Upper lobe of right lung (tissue), 1 donor: ENCODE results near the gene CCDC30. TPM values are rescaled to one million over a fixed set of nuclear protein-coding genes. Genes with fewer than 3 reads are reported as not detected.
"Not testable (repeated sequence)": the region's sequence is repeated elsewhere in the genome, so short reads cannot be mapped to it uniquely, and the experiment has no call there.

Experiments
- ATAC-seq: fragments of 200-7000 bp; cut with Tn5 transposase; one replicate; pipeline ENCODE4 v1.9.1; 2020; ENCODE audit warnings: mild to moderate bottlenecking, moderate library complexity
- DNase-seq: peaks from one replicate; pipeline ENCODE4 v3.0.0-alpha.2; 2020
- H3K27ac ChIP-seq: fragments of 200-600 bp; one replicate; pipeline ENCODE4 v1.8.0; 2022
- H3K27me3 ChIP-seq: fragments of 200-600 bp; one replicate; pipeline ENCODE4 v1.8.0; 2022; ENCODE audit warnings: mild to moderate bottlenecking
- H3K36me3 ChIP-seq: fragments of 200-600 bp; one replicate; pipeline ENCODE4 v1.8.0; 2022
- H3K4me1 ChIP-seq: fragments of 200-600 bp; one replicate; pipeline ENCODE4 v1.8.0; 2022
- H3K4me3 ChIP-seq: fragments of 200-600 bp; one replicate; pipeline ENCODE4 v1.8.0; 2022; ENCODE audit warnings: mild to moderate bottlenecking
- H3K9me3 ChIP-seq: fragments of 200-600 bp; one replicate; pipeline ENCODE4 v1.8.0; 2022
- intact Hi-C: fragments of 100-400 bp; cut with DNase I; formaldehyde crosslinking; loops from one replicate; pipeline ENCODE4 v1.11.0; 2022
- total RNA-seq: library from RNA; stranded (reverse); fragmentation: NEBNext Ultra II Directional; extraction: Animal tissue kit (Norgen Biotek cat#: 25700); gene quantifications from one replicate; pipeline ENCODE4 v1.2.1, GENCODE V29; 2021
- TF ChIP-seq, protein P1 (sequence below): fragments of 200-600 bp; IDR thresholded peaks from one replicate; pipeline ENCODE4 v1.8.0; 2022; ENCODE audit warnings: antibody characterized with exemption
- donor health status: DM: no; HTN: yes; CAD: no; lungs with severe emphysema.

Gene CCDC30
- total RNA-seq, 1 donor from 2014 or later = 5.0 TPM

DNA sequence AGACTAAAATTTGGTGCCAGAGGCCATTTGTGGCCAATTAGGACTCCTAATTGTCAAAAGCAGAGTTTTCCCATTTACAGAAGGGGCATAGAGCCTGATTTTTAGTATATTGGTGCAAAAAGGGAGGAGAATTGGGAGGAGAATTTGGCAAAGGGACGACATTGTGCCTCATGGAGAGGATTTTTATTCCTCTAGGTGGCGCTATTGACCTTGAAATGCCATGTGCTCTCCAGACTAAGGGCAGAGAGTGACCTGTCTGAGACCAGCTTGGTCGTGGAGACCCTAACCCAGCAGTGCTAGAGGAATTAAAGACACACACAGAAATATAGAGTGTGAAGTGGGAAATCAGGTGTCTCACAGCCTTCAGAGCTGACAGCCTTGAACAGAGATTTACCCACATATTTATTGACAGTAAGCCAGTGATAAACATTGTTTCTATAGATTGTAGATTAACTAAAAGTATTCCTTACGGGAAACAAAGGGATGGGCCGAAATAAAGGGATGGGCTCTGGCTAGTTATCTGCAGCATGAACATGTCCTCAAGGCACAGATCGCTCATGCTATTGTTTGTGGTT, 48.6 kb downstream of the CCDC30 start:
- H3K9me3 ChIP-seq, H3K4me3 ChIP-seq, H3K27ac ChIP-seq, intact Hi-C loops, H3K36me3 ChIP-seq, H3K27me3 ChIP-seq, H3K4me1 ChIP-seq, DNase-seq: not testable (repeated sequence)
- TF ChIP-seq, protein P1, sequence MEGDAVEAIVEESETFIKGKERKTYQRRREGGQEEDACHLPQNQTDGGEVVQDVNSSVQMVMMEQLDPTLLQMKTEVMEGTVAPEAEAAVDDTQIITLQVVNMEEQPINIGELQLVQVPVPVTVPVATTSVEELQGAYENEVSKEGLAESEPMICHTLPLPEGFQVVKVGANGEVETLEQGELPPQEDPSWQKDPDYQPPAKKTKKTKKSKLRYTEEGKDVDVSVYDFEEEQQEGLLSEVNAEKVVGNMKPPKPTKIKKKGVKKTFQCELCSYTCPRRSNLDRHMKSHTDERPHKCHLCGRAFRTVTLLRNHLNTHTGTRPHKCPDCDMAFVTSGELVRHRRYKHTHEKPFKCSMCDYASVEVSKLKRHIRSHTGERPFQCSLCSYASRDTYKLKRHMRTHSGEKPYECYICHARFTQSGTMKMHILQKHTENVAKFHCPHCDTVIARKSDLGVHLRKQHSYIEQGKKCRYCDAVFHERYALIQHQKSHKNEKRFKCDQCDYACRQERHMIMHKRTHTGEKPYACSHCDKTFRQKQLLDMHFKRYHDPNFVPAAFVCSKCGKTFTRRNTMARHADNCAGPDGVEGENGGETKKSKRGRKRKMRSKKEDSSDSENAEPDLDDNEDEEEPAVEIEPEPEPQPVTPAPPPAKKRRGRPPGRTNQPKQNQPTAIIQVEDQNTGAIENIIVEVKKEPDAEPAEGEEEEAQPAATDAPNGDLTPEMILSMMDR = peak; percentile 28
- peak; percentile 48 for ATAC-seq

GRCh38 chr1:42518908-42519307, 55.8 kb downstream of the CCDC30 start:
- no peaks in the 10 kb centered on the region for H3K36me3 ChIP-seq
- no peaks in the 10 kb centered on the region for H3K27me3 ChIP-seq
- H3K4me1 ChIP-seq = no peaks in the 10 kb centered on the region
- TF ChIP-seq, protein P1 = no peak
- intact Hi-C loops = no loop called here
- H3K9me3 ChIP-seq = peaks cover 27% of the 10 kb centered on the region
- H3K27ac ChIP-seq = no peak overlapping the region
- ATAC-seq (no peak), DNase-seq (no peak)
- H3K4me3 ChIP-seq = no peak overlapping the region

DNA sequence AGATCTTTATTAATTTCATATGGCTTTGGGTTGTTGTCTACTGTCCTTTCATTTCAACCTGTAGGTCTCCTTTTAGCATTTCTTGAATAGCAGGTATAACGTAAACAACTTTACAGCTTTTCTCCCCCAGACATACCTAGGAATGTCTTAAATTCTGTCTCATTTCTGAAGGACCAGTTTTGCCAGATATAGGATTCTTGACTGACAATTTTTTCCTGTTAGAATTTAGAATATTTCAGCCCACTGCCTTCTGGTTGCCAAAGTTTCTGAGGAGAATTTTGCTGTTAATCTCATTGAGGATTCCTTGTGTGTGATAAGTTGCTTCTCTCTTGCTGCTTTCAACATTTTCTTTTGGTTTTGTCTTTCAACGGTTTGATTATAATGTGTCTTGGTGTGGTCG, 60.1 kb downstream of the CCDC30 start:
- Histone ChIP-seq H3K36me3 (no peaks in the 10 kb centered on the region), H3K9me3 (peaks cover 21% of the 10 kb centered on the region), H3K4me3 (no peak overlapping the region), H3K27me3 (no peaks in the 10 kb centered on the region), H3K27ac (no peak overlapping the region), H3K4me1 (no peaks in the 10 kb centered on the region)
- ATAC-seq (no peak), DNase-seq (no peak)
- TF ChIP-seq, protein P1 = no peak
- intact Hi-C loops = no loop called here

GRCh38 chr1:42524330-42524729, 61.2 kb downstream of the CCDC30 start:
- intact Hi-C loops = no loop called here

DNA sequence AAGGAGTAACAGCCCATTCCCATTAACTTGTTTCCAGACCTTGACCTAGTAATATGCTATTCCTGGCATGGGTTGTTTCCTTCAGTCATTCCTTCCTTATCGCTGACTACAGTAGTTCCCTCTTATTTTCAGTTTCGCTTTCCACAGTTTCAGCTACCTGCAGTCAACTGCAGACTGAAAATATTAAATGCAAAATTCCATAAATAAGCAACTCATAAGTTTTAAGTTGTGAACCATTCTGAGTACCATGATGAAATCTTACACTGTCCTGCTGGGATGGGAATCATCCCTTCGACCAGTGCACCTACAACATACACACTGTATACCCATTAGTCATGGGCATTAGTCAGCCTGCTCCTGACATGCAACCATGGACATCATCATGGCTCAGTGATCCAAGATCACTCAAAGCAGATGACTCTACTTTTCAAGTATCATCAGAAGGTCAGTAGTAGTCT, 66.7 kb downstream of the CCDC30 start:
- TF ChIP-seq, protein P1 = no peak
- DNase-seq (no peak), ATAC-seq (peak; percentile 53)
- H3K9me3 ChIP-seq = no peaks in the 10 kb centered on the region
- no peaks in the 10 kb centered on the region for H3K27me3 ChIP-seq
- no peaks in the 10 kb centered on the region for H3K36me3 ChIP-seq
- intact Hi-C loops = no loop called here
- H3K4me1 ChIP-seq = no peaks in the 10 kb centered on the region
- no peak overlapping the region for H3K27ac ChIP-seq
- peak overlapping the region; percentile 1 for H3K4me3 ChIP-seq

More at GRCh38 chr1:42524330-42524729, 61.2 kb downstream of the CCDC30 start:
- TF ChIP-seq, protein P1 = no peak
- DNase-seq = no peak
- no peaks in the 10 kb centered on the region for H3K27me3 ChIP-seq
- H3K4me1 ChIP-seq = no peaks in the 10 kb centered on the region
- H3K27ac ChIP-seq = no peak overlapping the region
- no peak overlapping the region for H3K4me3 ChIP-seq
- no peaks in the 10 kb centered on the region for H3K36me3 ChIP-seq
- no peak for ATAC-seq
- peaks cover 10% of the 10 kb centered on the region for H3K9me3 ChIP-seq

DNA sequence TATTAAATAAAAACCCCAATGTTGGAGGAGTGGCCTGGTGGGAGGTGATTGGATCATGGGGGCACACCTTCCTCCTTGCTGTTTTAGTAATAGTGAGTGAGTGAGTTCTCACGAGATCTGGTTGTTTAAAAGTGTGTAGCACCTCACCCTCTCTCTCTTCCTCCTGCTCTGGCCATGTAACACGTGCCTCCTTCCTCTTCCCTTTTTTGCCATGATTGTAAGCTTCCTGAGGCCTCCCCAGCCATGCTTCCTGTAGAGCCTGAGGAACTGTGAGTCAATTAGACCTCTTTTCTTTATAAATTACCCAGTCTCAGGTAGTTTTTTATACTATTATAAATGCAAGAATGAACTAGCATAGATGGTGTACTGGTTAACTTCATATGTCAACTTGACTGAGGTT, 68.0 kb downstream of the CCDC30 start:
- H3K27me3 ChIP-seq = no peaks in the 10 kb centered on the region
- intact Hi-C loops = no loop called here
- TF ChIP-seq, protein P1 = no peak
- DNase-seq = no peak
- H3K27ac ChIP-seq = no peak overlapping the region
- H3K4me1 ChIP-seq = no peaks in the 10 kb centered on the region
- no peak overlapping the region for H3K4me3 ChIP-seq
- no peaks in the 10 kb centered on the region for H3K36me3 ChIP-seq
- no peaks in the 10 kb centered on the region for H3K9me3 ChIP-seq
- ATAC-seq = no peak
